GM19324 (cell line): ENCODE measurements around the gene SLC43A1.

Experiments used
- ATAC-seq: cut with Tn5 transposase; IDR thresholded peaks from one replicate; pipeline ENCODE4 v1.9.1; 2021; ENCODE audit warnings: mild to moderate bottlenecking, moderate library complexity; ENCODE audit not compliant: unreplicated experiment, low FRiP score

Gene SLC43A1

DNA sequence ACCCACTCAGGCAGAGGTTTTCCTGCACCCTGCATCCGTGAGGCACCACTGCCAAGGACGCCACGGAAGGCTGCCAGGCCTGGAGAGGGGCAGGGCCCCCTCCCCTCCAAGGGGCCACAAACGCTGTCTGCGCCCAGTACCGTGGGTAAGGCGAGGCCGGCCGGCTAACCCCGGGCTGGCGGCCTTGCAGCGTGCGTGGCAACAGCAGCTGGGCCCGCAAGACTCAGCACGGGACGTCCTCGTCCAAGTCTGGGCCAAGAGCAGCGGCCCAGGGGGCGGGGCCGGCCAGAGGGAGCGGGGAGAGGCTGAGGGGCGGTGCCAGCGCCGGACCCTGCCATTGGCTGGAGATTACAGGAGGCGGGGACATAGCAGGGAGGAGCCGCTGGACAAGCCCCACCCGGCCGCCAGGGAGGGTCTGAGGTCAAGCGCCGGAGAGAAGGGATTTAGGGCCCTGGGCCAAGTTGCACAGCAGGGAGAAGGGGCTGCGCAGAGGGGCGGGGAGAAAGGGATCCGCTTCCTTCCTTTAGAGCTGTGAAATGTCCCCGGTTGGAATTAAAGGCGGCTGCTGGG lies 16.0 kb downstream of the SLC43A1 start:
- ATAC-seq, result peak; percentile 97

DNA sequence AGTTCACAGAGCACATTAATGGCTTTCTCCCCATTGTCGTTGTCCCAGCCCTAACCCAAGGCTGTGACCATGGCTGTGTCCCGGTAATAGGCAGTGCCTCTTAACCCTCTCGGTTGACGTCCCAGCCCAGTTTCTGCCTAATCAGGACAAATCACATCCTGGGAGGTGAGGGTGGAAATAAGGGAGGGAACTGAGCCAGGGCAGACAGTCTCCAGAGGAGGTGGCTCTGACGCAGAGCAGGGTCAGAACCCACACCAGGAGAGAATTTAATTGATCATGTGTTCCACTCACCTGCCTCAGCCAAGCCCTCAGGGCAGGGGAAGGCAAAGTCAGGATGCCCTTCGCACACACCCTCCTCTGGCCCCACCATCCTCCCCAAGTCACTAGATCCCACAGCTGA lies 17.0 kb downstream of the SLC43A1 start:
- no peak for ATAC-seq

DNA sequence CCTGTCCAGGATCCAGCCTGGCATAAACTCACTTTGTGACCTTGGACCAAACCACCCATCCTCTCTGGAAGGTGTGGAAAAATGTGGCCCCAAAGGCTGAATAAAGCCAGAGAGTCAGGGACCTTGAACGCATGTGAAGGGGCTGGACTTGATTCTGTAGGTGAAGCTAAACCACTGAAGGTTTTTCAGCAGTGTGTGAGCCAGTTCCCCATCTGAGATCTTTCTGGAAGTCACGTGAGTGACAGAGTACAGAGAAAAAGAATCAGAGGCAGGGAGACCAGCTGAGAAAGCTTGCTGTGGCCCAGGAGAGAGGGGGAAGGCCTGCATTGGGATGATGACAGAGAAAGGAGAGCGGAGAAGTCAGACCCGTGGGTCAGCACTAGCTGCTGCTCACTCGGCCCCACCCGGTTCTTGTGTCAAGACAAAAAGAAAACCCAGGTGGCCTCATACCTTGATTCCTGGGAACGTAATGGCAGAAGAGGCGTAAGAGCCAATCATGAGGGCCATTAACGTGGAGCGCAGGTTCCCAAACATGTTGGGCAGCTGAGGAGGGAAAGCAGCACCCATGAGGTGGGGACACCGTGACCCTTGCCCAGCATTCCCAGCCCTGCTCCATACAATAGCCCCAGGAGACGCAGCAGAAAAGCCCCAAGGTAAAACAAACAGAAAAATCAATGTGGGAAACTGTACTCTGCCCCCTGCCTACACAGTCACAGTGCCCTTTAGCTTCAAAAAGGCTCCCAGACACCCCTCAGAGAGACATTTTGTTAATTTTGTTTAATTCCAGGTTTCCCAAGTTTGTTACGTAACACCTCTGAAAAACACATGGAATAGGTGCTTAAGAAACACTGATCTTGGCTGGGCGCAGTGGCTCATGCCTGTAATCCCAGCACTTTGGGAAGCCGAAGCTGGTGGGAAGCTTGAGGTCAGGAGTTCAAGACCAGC lies 17.9 kb downstream of the SLC43A1 start:
- no peak for ATAC-seq

DNA sequence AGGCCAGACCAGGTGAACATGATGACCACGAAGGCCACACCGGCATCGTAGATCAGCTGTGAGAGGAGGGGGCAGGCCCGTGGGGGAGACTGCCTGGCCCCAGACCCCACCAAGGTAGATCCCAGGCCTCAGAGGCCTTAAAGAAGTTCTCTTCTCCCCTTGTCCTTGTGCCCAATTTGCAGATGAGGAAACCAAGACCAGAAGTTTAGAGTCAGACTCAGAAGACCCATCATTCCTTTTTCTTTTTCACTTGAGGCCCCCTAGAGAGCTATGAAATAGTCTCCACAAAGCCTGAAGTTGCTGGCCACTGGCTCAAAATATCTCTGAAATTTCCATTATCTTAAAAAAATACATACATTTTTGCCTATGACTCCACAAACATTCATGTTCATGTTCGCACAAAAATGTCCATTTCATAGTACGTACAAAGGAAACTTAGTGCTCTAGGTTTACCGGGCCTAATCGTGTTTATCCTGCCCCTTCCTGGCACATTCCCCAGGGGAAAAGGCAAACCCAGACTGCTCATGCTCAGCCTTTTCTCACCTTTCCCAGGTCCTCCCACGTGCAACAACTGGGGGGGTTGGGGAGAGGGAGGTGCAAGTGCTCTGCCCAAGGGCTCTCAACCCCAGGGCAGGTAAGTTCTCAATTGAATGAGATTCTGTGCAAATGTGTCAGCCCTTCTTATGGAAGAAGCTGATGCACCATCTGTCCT lies 19.2 kb downstream of the SLC43A1 start:
- ATAC-seq, result no peak

DNA sequence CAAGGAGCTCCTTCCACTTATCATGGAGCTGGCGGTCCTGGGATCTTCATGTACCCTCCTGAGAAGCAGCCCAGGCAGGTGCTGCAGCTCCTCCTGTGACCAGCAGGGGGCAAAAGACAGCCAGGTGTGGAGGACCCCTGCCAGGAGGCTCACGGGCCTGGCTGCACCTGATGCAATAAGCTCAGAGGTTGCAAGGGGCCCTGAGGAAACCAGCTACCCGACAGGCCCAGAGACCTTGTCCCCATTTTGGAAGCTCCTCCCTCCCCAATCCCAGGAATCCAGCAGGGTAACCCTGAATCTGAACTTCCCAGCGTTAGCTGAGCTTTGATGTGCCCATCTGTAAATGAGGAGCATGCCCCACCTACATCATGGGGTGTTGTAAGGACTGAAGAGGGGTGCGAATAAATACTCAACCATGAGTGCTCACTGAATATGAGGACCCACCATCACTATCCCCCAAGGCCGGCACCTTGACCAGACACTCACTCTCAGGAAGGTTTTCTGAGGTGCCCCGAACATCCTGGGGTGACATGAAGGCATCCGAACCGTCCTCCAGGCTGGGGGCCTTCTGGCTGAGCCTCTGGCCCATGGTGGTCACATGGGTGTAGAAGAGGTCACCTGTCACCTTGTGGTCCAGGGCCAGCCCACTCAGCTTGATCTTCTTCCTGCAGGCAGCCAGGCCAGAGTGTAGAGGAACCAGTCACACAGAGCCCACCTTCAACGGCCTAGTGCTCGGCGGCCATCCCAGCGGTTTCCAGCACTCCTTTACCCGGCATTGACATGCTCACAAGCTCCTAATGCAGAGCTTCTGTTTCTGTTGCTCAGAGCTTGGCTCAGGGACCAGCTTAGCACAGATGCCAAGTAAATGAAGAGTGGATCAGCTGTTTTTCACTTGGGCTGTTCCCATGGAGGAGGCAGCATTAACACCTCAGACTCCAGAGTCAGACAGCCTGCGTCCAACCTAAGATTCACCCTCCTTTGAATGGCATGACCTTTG lies 21.7 kb downstream of the SLC43A1 start:
- no peak for ATAC-seq

DNA sequence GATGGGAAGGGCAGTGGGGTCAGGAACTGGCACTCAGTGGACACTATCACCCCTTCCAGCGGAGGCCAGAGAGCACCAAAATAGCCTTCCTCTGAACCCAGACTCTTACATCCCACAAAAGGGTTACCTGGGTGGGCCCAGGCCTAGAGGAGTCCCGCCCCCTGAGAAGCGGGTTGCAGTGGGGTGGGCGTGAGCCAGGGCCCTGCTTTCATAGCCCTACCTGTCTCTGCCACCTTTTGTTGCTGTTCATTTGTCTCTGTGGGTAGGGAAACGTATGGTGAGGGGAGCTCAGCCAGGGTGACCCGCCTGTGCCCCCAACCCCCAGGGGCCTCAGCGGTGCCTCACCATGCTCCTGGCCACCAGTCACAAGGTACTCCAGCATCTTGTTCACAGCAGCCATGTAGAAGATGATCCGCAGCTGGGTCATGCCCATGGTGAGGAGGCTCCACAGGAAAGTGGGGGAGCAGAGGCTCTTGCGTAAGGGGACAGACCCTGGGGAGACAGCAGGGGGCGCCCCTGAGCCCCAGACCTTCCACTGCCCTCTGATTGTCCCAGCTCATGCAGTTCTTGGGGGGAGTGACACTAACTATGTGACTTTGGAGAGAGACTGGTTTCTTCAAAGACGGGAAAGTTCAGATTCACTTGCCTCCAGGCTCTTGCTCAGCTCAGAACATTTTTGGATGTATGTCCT lies 24.0 kb downstream of the SLC43A1 start:
- ATAC-seq, result no peak

DNA sequence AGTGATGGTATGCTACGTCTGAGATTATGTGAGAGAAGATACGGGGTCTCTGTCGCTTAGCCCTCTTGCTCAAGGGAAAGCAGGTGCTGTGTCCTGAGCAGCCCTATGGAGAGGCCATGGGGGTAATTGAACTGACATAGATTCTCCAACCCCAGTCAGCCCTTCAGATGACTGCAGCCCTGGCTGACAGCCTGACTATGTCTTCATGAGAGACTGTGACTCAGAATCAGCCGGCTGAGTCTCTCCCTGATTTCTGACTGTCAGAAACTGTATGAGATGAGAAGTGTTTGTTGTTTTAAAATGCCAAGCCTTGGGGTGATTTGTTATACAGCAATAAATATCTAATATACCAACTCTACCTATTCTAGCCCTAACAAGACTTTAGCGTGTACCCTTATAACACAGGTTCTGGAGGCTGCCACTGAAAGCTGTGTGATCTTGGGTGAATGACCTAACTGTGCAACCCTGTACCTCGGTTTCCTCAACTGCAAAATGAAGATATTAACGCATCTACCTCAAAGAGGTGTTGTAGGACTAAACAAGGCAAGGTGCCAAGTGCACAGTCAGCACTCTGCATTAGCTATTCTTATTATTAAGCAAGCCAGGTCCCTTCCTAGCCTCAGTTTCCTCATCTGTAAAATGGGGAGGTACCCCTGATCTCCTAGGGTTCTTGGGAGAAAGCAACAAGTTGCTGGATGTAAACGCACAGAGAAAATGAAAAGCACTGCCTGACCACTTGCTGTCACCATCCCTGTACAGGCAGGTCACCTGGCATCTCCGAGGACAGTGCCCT lies 24.9 kb downstream of the SLC43A1 start:
- no peak for ATAC-seq

DNA sequence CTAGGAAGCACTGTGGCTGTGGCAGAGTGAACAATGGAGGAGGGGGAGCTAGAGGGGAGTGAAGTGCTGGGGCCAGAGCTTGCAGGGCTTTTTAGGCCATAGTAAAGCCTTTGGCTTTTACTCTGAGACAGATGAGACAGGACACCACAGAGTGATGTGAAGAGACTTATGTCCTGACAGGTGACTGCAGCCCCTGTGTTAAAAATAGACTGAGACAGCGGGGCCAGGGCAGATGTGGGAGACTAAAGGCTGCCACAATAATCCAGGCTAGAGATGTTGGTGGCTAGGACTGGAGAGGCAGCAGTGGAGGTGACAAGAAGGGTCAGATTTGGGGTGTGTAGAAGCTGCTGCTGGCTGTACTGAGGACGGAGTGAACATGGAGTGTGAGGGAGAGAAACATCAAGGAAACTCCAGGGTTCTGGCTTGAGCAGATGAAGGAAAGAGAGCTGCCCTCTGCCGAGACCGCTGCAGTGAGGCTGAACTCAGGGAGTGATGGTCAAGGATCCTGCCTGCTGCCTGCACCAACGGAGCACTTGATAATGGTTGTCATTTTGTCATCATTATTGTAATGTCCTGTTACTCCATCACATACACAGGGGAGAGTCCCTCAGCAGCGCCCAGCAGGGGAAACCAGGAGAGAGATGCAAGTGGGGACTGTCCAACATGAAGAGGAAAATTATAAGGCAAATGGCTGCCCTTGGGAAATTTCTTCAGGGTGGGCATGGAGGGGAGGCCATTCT lies 27.4 kb downstream of the SLC43A1 start:
- ATAC-seq, result no peak

DNA sequence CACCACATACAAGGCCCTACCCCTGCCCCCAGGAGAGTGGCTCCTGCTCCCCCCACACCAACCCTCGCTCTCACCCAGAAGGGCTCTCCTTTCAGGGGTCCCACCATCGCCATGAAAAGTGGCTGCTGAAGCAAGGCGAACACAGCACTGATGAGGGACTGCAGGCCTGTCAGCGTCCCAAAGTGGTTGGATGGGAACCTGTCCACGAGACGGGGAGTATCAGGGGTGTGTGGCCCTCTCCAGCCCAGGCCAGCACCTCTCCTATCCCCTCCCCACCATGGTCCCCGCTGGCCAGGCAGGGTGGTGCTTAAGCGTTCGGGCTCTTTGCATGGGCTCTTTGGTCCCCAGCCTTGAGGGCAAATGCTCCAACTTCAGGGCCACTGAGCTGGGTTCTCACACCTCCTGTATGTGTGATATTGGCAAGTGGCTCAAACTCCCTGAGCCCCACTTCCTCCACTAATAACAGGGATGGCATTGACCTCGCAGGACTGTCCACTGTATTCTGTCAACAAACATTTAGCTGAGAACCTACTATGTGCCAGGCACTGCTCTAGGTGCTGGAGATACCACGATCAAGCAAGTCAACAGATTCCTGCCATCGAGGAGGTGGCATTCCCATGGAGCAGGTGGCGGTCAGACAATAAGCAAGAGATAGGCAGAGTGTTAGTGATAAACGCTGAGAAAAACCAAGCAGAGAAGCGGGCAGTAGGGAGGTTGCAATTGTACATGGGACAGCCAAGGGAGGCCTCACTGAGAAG lies 28.3 kb downstream of the SLC43A1 start:
- ATAC-seq, result no peak

DNA sequence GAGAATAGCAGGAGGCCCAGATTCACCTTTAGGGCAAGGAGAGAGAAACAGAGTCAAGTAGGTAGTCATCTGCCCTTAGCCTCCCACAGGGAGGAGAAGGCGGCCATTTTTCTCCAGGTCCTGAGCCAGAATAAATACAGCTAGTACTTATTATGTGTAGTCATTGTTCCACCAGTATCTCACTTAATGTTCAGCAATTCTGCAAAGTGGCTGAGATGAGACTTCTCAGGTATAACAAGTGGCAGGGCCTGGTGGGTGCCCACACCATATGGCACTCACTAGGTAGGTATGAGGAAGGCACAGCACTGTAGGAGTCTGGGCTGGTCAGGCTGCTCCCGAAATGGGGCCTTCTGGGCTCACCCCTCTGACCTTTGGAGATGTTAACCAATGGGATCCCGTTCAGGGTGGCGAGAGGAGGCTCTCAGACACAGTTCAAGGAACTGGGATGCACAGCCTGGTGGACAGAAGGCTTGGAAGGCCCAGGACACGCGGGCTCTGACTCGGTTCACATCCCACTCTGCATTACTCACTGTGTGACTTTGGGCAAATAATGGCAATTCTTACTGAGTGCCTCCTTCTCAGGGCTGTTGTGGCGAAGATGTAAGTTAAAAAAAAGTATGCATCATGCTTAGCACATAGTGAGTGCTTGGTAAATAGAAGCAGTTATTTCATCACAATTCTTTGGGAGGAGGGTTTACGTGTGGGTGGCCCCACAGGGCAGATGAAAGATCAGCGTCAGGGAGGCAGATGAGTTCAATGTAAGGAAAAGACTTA lies 30.1 kb downstream of the SLC43A1 start:
- no peak for ATAC-seq

DNA sequence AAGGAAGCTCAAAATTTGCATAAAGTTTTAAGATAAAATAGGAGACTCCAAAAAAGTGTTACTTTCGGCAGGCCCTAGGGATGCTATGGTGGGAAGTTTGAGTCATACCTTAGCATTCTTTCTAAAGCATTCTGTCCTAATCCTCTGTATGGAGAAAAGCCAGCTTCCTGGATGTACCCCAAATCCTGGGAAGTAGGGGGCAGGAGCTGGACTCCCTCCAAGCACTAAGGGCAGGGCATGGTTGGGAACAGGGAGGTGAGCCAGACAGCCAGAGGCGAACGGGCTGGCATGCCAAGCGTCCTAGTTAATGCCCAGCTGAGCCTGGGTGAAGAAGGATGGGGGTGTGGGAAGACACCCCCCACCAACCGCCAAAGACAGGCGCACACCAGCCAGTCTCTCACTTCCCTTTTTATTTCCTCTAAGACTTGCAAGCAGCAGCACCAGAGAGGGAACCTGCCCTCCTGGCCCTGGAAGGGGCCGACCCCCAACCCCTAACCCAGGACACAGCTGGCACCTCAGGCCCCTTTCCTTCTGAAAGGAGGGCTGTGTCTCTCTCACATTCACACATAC lies 31.3 kb downstream of the SLC43A1 start:
- peak; percentile 49 for ATAC-seq

DNA sequence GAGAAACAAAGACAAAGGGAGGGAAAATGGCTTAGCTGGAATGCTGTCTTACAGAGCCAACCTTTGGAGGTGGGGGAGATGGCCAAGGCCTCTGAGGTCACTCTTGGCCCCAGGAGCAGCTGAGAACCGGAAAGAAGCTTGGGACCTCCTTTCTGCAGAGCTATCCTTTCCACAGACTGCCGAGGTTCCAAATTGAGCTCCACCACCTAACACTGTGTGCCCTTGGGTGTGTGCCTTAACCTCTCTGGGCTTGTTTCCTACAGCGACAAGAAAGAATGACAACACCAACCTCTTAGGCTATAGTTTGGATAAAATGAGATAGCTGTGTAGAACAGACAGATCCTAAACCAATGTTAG lies 32.0 kb downstream of the SLC43A1 start:
- no peak for ATAC-seq

DNA sequence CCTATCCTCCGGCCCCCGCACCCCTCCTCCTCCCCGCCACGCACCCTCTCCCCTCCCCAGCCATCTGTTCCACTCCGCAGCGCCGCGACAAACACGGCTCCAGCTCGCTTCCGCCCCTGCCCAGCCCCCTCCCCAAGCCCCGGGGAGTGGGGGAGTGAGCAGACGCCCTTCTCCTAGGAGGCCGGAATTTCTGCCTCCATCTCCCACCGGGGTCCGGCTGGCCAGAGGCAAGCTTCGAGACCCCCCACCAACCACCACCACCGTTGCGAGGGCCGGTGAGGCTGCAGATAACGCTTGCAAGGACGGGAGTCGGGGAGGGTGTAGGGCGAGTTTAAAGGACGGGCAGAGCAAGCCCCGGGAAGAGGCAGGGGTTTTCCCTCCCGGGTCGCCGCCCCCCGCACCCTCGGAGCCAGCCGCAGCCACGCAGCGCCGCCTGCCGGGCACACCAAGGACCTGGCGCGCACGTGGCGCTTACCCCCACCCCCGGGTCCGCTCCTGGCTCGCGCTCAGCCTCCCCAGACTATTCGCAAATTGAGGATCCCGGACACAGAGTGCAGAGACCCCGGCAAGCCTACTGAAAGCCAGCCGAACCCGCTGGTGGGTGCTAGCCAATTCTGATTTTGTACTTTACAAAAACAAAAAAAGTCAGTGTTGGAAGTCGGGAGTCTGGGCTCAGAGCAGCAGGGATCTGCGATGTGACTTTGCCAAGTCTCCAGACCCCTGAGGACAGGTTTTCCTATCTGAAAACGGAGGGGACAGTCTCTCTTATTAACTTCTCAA lies 32.5 kb downstream of the SLC43A1 start:
- ATAC-seq, result no peak

DNA sequence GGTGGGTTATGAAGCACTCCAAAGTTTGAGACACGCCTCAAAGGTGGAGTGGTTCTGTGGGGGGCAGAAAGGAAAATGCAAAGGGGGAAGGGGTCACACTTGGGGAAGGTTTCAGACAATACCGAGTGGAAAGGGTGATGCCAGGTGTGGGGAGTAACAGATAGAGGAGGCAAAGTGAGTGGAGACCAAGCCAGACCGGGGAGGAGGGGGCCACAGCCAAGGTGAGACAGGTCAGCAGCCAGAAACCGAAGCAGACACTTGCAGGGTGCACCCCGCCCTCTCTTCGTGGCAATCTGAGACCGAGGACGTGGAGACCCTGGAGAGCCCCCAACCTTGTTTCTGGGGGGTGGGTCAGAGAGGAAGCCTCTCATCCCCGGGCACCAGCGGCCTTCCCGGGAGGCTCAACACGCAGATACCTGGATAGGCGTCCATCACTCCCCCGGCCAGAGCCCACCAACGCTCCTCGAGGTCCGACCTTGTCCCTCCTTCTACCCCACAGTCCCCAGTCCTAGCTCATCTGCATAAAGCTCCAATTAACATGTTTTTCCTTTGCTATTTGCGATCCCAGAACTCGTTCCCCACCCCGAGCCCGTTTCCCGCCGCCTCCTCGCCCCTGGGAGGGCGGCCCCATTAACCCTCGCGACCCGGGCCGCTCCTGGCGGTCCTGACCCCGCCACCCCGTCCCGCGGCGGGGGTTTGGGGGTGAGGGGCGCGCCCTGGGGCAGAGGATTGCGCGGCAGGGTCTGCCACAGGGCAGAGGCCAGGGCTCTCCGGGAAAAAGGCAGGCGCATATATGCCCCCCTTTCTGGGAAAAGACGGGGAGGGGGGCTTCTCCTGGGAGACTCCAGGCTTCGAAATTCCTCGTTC lies 33.4 kb downstream of the SLC43A1 start:
- no peak for ATAC-seq

DNA sequence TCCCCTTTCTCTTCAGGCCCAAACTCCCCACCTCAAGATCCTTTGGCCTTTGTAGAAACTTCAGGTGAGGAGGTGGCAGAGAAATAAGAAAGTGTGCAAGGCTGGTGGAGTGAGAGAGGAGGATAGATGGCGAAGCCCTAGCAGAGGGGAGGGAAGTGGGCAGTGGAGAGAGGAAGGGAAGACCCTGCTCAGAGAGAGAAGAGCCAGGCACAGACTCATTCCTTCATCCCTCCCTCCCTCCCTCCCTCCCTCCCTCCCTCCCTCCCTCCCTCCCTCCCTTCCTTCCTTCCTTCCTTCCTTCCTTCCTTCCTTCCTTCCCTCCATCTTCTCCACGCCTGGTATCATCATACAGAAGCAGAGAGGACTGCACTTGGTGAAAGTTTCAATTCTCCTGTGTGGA lies 34.2 kb downstream of the SLC43A1 start:
- ATAC-seq, result no peak
